Small intestine (tissue), 7 donors: ENCODE data around the gene MPPED2. TPM values are rescaled to one million over a fixed set of nuclear protein-coding genes. Genes with fewer than 3 reads are reported as not detected.
"Not testable (repeated sequence)": the region's sequence is repeated elsewhere in the genome, so short reads cannot be mapped to it uniquely, and the experiment has no call there.

ENCODE experiments used
- DNase-seq, 2 donors: peaks; one replicate each; pipeline versions ENCODE4 v3.0.0 to v3.0.0-alpha.2; 2013
- FAIRE-seq: peaks from 2 replicates; lab custom pipeline; 2012; peaks lifted over from hg19 to GRCh38; lab: Jason Lieb, UNC
- H3K27ac ChIP-seq, 3 donors: one replicate each; pipeline ENCODE4 v1.5.1; 2013; ENCODE audit warnings: low read length in 2 of 3, mild to moderate bottlenecking in 2 of 3, control low read depth in 1 of 3, inconsistent platforms in 1 of 3, low read depth in 1 of 3, moderate library complexity in 1 of 3
- H3K27me3 ChIP-seq, 3 donors: one replicate each; pipeline ENCODE4 v1.6.1; 2013; ENCODE audit warnings: low read length in 3 of 3, inconsistent platforms in 1 of 3; ENCODE audit not compliant: control insufficient read depth in 3 of 3, insufficient read depth in 3 of 3
- H3K36me3 ChIP-seq, 3 donors: one replicate each; pipeline ENCODE4 v1.6.1; 2013; ENCODE audit warnings: low read length in 3 of 3, inconsistent platforms in 1 of 3, low read depth in 1 of 3, mild to moderate bottlenecking in 1 of 3, moderate library complexity in 1 of 3; ENCODE audit not compliant: control insufficient read depth in 3 of 3, insufficient read depth in 2 of 3
- H3K4me1 ChIP-seq, 3 donors: one replicate each; pipeline ENCODE4 v1.6.1; 2013; ENCODE audit warnings: low read length in 2 of 3, inconsistent platforms in 1 of 3, low read depth in 1 of 3, mild to moderate bottlenecking in 1 of 3, moderate library complexity in 1 of 3; ENCODE audit not compliant: control insufficient read depth in 3 of 3, insufficient read depth in 2 of 3
- H3K4me3 ChIP-seq, 3 donors: one replicate each; pipeline ENCODE4 v1.5.1; 2013; ENCODE audit warnings: low read length in 3 of 3, control low read depth in 1 of 3, inconsistent platforms in 1 of 3, low read depth in 1 of 3, mild to moderate bottlenecking in 1 of 3, moderate library complexity in 1 of 3
- H3K9me3 ChIP-seq, 2 donors: one replicate each; pipeline ENCODE4 v1.6.1; 2013; ENCODE audit warnings: low read depth in 1 of 2, low read length in 1 of 2; ENCODE audit not compliant: control insufficient read depth in 2 of 2, insufficient read depth in 1 of 2
- WGBS, 3 donors: extraction: QIAGEN DNeasy Blood & Tissue Kit; methylation state at CpG; one replicate each; pipeline ENCODE4 v1.1.7; 2013; 5-methylcytosine and 5-hydroxymethylcytosine counted together
- polyA plus RNA-seq, 4 donors: library from polyadenylated mRNA; stranded (reverse) in 3 of 4; unstranded in 1 of 4; fragments of 200-250 nt in 3 of 4; fragments of 120-200 nt in 1 of 4; gene quantifications; one replicate each; pipeline versions ENCODE4 v1.2.1 to v1.2.3, GENCODE V29; 2013
- donor health status: healthy with polysubstance abuse.
- donor health status: control.
- donor health status: control.
- donor health status: Bipolar disorder and iron deficiency.
- donor health status: healthy.

The MPPED2 gene
- polyA plus RNA-seq, 4 donors = 0.84 to 1.1 TPM; not detected in 2

DNA sequence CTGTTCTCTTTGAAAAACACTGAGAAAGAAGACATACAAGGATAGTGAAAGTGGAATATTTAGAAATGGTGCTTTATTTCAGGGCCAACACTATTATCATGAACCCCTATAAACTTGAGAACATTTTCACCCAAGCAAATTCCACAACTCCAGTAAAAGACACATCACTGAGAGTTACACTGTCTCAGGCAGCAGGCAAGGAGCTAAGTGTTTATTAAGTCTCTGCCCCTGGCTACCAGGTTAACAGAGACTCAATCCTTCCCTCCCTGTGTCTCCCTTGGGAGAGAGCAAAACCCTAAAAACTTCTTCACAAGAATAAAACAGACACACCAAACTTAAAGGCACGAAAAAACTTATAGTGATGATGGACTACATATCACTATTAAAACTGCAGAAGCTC, 18.5 kb downstream of the MPPED2 start:
- no peaks in the 10 kb centered on the region for H3K4me1 ChIP-seq
- no peak for FAIRE-seq

DNA sequence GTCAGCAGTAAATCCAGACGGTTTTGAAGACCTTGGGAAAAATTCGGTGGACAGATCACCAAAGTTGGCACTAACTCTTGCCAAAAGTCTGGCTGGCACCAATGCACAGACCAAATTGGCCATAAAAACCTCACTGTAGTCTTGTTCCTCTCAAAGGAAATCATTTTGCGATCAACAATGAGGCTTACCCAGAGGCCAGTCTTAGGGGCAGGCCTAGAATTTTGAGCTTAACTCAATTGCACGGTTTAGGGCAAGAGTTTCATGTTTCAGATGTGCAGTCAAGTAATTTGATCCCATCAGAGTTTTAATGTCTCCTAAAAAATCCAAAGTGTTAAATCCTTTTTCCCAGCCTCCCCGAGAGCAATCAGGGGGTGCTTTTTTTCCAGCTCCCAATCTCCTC, 19.0 kb downstream of the MPPED2 start:
- Histone ChIP-seq H3K27ac (no peak overlapping the region), H3K9me3 (no peaks in the 10 kb centered on the region), H3K36me3 (no peaks in the 10 kb centered on the region), H3K4me3 (no peak overlapping the region), H3K27me3 (peaks cover 0 to 2% (median 0%) of the 10 kb centered on the region in 3 donors), H3K4me1 (no peaks in the 10 kb centered on the region)
- 70 to 76% (median 72%) methylated on average over 5 of the region's 5 CpGs for WGBS, 3 donors
- DNase-seq (no peak), FAIRE-seq (no peak)

More for the DNA sequence above, 18.5 kb downstream of the MPPED2 start:
- Histone ChIP-seq H3K27me3 (peaks cover 0 to 2% (median 0%) of the 10 kb centered on the region in 3 donors), H3K27ac (no peak overlapping the region), H3K36me3 (no peaks in the 10 kb centered on the region), H3K9me3 (no peaks in the 10 kb centered on the region), H3K4me3 (no peak overlapping the region)
- 20 to 54% (median 37%) methylated on average over 1 of the region's 1 CpG for WGBS, 3 donors
- no peak for DNase-seq

DNA sequence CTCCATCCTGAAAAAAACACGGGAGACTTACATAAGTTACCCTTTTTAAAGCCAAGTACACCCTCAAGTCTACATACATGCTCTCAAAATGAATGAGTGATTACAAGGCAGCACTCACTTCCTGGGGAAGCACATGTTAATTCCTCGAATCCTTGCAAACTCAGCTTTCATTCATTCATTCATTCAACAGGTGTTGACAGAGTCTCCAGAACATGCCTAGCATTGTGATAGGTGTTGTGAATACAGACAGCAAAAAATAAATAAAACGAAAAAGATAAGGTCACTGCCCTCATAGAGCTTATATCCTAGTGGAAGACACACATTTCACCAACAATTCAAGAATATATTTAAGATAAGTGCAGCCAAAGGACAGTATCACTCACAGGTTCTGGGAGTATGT, 19.7 kb downstream of the MPPED2 start:
- 61 to 75% (median 65%) methylated on average over 3 of the region's 3 CpGs for WGBS, 3 donors
- no peaks in the 10 kb centered on the region for H3K36me3 ChIP-seq

DNA sequence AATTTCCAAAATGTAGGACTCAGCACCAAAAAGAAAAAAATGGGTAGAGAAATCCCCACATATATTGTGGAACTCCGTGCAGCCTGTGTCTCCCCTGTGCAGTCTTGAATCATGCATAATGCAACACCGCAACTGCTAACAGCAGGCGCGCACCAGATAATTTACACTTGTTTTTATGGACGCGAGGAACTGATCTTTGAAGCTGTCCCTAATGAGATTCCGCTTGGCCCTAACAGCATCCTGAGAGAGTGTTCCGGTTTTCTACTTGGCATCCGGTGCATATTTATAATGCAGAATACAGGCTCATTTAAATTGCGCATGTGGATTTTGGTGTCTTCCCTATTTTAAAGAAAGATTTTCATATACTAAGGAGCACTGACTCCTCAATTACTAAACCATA, 21.1 kb downstream of the MPPED2 start:
- Histone ChIP-seq H3K4me1 (no peaks in the 10 kb centered on the region), H3K4me3 (no peak overlapping the region), H3K36me3 (no peaks in the 10 kb centered on the region), H3K27me3 (peaks cover 0 to 2% (median 0%) of the 10 kb centered on the region in 3 donors), H3K27ac (no peak overlapping the region), H3K9me3 (no peaks in the 10 kb centered on the region)
- 54 to 76% (median 68%) methylated on average over 10 of the region's 10 CpGs for WGBS, 3 donors
- DNase-seq (no peak), FAIRE-seq (no peak)

More for the DNA sequence above, 19.7 kb downstream of the MPPED2 start:
- no peak overlapping the region for H3K27ac ChIP-seq
- H3K4me1 ChIP-seq = no peaks in the 10 kb centered on the region
- no peak for DNase-seq
- H3K27me3 ChIP-seq = peaks cover 0 to 2% (median 0%) of the 10 kb centered on the region in 3 donors
- no peak for FAIRE-seq
- H3K4me3 ChIP-seq = no peak overlapping the region
- no peaks in the 10 kb centered on the region for H3K9me3 ChIP-seq

DNA sequence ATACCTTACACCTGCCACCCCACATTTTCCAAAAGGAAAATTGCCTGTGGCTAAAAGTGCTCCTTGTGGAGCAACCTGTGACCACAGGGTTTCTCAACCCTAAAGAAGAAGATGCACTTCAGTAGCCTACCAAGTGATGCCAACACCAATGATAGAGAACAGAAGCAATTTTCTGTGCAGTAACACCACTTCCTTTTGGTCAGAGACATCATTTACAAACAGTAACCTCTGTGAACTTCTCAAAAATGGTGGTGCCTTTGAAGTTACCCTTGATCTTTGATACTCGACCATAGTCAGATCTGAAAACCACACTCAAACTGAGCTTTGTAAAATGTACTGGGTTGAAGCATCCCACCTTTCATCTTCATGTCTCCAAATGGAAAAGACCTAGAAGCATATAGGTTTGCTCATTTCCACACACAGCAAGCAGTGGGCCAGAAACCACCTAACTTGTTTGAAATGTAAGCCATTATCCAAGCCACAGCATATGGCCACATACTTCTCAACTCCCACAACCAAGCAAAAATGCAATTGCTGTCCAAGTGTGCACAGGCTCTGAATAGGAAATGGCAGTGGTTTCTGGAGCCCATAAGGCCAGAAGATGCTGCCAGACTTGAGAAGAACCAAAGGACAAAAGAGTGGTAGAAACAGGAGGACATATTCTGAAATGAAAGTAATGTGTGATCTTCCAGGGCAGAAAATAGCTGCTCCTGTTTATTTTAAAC, 24.3 kb downstream of the MPPED2 start:
- Histone ChIP-seq H3K9me3 (no peaks in the 10 kb centered on the region), H3K4me1 (no peaks in the 10 kb centered on the region), H3K4me3 (no peak overlapping the region), H3K27me3 (no peaks in the 10 kb centered on the region), H3K27ac (no peak overlapping the region), H3K36me3 (no peaks in the 10 kb centered on the region)
- 45 to 73% (median 58%) methylated on average over 1 of the region's 1 CpG for WGBS, 3 donors
- no peak for DNase-seq
- no peak for FAIRE-seq

DNA sequence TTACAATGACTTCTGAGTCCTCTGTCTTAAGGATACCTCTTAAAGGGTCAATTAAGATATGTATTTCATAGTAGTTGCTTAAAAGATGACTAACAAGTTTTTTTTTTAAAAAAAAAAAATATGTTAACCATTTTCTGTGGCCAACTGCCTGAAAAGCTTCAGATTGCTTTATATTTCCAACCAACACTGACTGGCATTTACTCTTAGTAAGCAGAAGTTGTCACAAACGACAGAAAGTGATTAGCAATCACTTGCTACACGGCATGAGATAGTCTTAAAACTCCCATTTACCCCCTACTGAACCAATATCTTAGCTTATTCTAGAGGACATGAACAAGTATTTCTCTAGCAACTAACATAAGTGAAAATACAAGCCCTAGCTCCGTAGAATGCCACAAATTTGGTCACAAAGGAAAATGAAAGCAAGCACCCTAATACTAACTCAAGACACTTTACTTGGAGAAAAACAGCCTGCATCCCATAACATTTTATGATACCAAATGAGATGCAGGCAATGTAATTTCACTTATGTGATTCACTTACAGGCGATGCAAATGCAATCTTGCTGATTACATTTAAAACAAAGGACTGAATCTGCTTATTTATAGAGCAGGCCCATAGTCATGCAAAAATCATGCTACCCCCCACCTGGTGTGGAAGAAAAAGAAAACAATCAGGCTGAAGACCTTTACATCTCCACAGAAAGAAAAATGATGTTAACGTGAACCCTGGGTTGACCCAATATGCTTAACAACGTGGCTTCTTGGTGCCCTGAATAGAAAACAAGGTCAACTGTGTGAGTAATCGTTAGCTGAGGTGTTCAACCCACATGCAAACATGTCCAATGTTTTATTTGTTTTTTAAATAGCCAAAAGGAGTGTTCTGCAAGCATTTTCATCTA, 25.7 kb downstream of the MPPED2 start:
- DNase-seq = no peak
- H3K9me3 ChIP-seq = no peaks in the 10 kb centered on the region
- H3K27ac ChIP-seq = no peak overlapping the region
- H3K27me3 ChIP-seq = no peaks in the 10 kb centered on the region
- H3K4me1 ChIP-seq = no peaks in the 10 kb centered on the region
- no peak for FAIRE-seq
- H3K4me3 ChIP-seq = no peak overlapping the region
- 42 to 46% (median 43%) methylated on average over 7 of the region's 7 CpGs for WGBS, 3 donors
- no peaks in the 10 kb centered on the region for H3K36me3 ChIP-seq

DNA sequence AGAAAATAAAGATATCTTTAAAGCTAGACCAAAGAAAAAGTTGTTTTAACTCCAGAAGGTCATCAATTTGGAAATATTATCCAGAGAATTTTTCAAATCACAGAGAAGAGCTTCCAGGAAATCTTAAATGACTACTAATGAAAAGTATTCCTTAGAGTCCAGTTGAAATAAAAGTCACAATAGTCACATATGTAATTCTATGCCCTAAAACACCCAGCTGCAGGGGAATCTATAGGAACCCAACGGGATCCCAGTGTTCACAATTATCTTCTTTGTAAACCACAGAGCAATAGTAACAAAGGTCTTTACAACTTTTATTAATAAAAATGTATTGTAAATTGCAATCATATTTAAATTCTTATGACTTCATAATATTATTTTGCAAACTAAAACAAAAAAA, 27.1 kb downstream of the MPPED2 start:
- no peak for DNase-seq
- H3K4me3 ChIP-seq = no peak overlapping the region
- H3K27ac ChIP-seq = no peak overlapping the region
- H3K9me3 ChIP-seq = no peaks in the 10 kb centered on the region
- 79 to 88% (median 79%) methylated on average over 1 of the region's 1 CpG for WGBS, 3 donors
- no peak for FAIRE-seq
- H3K36me3 ChIP-seq = no peaks in the 10 kb centered on the region
- no peaks in the 10 kb centered on the region for H3K27me3 ChIP-seq
- H3K4me1 ChIP-seq = no peaks in the 10 kb centered on the region

DNA sequence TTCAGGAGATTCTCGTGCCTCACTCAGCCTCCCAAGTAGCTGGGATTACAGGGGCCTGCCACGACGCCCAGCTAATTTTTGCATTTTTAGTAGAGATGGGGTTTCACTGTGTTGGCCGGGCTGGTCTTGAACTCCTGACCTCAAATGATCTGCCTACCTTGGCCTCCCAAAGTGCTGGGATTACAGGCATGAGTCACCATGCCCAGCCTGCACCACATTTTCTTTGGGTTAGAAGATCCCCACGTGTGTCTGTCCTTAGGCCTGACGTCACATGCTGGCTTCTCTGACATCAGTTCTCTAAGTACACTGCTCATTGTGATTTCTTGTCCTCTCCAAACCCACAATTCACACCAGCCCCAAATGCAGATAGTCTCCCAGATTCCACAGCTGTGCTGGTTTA, 31.6 kb downstream of the MPPED2 start:
- H3K27me3 ChIP-seq, H3K4me3 ChIP-seq, H3K9me3 ChIP-seq, H3K27ac ChIP-seq, H3K36me3 ChIP-seq, DNase-seq, H3K4me1 ChIP-seq, FAIRE-seq: not testable (repeated sequence)
- WGBS, 3 donors = 67 to 81% (median 79%) methylated on average over 6 of the region's 6 CpGs
